Muscle layer of duodenum (tissue), 2 donors: ENCODE measurements around the gene EPHA5.
"Not testable (repeated sequence)": the region's sequence is repeated elsewhere in the genome, so short reads cannot be mapped to it uniquely, and the experiment has no call there.

ENCODE experiments used
- H3K27ac ChIP-seq: one replicate; pipeline ENCODE4 v1.7.0; 2013; ENCODE audit warnings: mild to moderate bottlenecking, low read length
- H3K27me3 ChIP-seq: one replicate; pipeline ENCODE4 v1.7.0; 2013; ENCODE audit warnings: low read depth, mild to moderate bottlenecking, control low read depth, low read length
- H3K36me3 ChIP-seq, 2 donors: one replicate each; pipeline ENCODE4 v1.7.0; 2013; ENCODE audit warnings: low read length in 2 of 2, control low read depth in 1 of 2, mild to moderate bottlenecking in 1 of 2; ENCODE audit not compliant: insufficient read depth in 2 of 2, control insufficient read depth in 1 of 2
- H3K4me1 ChIP-seq, 2 donors: one replicate each; pipeline ENCODE4 v1.7.0; 2013; ENCODE audit warnings: low read length in 2 of 2, mild to moderate bottlenecking in 2 of 2, control low read depth in 1 of 2, moderate library complexity in 1 of 2; ENCODE audit not compliant: insufficient read depth in 2 of 2, control insufficient read depth in 1 of 2
- H3K4me3 ChIP-seq, 2 donors: one replicate each; pipeline ENCODE4 v1.7.0; 2013; ENCODE audit warnings: low read length in 2 of 2, low read depth in 1 of 2, mild to moderate bottlenecking in 1 of 2
- H3K9me3 ChIP-seq, 2 donors: one replicate each; pipeline ENCODE4 v1.7.0; 2013; ENCODE audit warnings: low read length in 2 of 2, control low read depth in 1 of 2, mild to moderate bottlenecking in 1 of 2; ENCODE audit not compliant: control insufficient read depth in 1 of 2
- donor health status: healthy.

Gene EPHA5

GRCh38 chr4:65358914-65359313, 311.4 kb downstream of the EPHA5 start:
- H3K27me3 ChIP-seq = no peaks in the 10 kb centered on the region
- H3K4me1 ChIP-seq = no peaks in the 10 kb centered on the region
- H3K9me3 ChIP-seq = no peaks in the 10 kb centered on the region
- no peak overlapping the region for H3K27ac ChIP-seq
- H3K36me3 ChIP-seq = no peaks in the 10 kb centered on the region
- H3K4me3 ChIP-seq = no peak overlapping the region

- Histone ChIP-seq H3K4me3 (no peak overlapping the region), H3K4me1 (no peaks in the 10 kb centered on the region), H3K27ac (no peak overlapping the region), H3K36me3 (no peaks in the 10 kb centered on the region), H3K9me3 (no peaks in the 10 kb centered on the region), H3K27me3 (no peaks in the 10 kb centered on the region)
These were observed 317.2 kb downstream of the EPHA5 start for GRCh38 chr4:65353098-65353497.

GRCh38 chr4:65344278-65344825, 325.9 kb downstream of the EPHA5 start:
- H3K4me1 ChIP-seq = no peaks in the 10 kb centered on the region
- H3K27me3 ChIP-seq = no peaks in the 10 kb centered on the region
- H3K36me3 ChIP-seq = no peaks in the 10 kb centered on the region
- no peak overlapping the region for H3K4me3 ChIP-seq
- H3K9me3 ChIP-seq = no peaks in the 10 kb centered on the region
- H3K27ac ChIP-seq = no peak overlapping the region

- no peak overlapping the region for H3K4me3 ChIP-seq
- no peaks in the 10 kb centered on the region for H3K27me3 ChIP-seq
- no peak overlapping the region for H3K27ac ChIP-seq
These were observed 326.9 kb downstream of the EPHA5 start for GRCh38 chr4:65343342-65343741.

GRCh38 chr4:65341557-65341956, 328.7 kb downstream of the EPHA5 start:
- Histone ChIP-seq H3K4me1 (no peaks in the 10 kb centered on the region), H3K36me3 (no peaks in the 10 kb centered on the region), H3K4me3 (no peak overlapping the region), H3K9me3 (no peaks in the 10 kb centered on the region), H3K27me3 (no peaks in the 10 kb centered on the region), H3K27ac (no peak overlapping the region)

More at GRCh38 chr4:65343342-65343741, 326.9 kb downstream of the EPHA5 start:
- H3K36me3 ChIP-seq = no peaks in the 10 kb centered on the region
- no peaks in the 10 kb centered on the region for H3K9me3 ChIP-seq
- no peaks in the 10 kb centered on the region for H3K4me1 ChIP-seq

GRCh38 chr4:65340382-65341109, 329.7 kb downstream of the EPHA5 start:
- no peaks in the 10 kb centered on the region for H3K36me3 ChIP-seq
- H3K9me3 ChIP-seq = no peaks in the 10 kb centered on the region
- no peaks in the 10 kb centered on the region for H3K27me3 ChIP-seq
- H3K27ac ChIP-seq = no peak overlapping the region
- H3K4me3 ChIP-seq = no peak overlapping the region
- H3K4me1 ChIP-seq = no peaks in the 10 kb centered on the region

GRCh38 chr4:65337371-65337770, 332.9 kb downstream of the EPHA5 start:
- H3K4me3 ChIP-seq = no peak overlapping the region
- no peaks in the 10 kb centered on the region for H3K27me3 ChIP-seq
- no peaks in the 10 kb centered on the region for H3K36me3 ChIP-seq
- H3K4me1 ChIP-seq = no peaks in the 10 kb centered on the region
- no peaks in the 10 kb centered on the region for H3K9me3 ChIP-seq
- H3K27ac ChIP-seq = no peak overlapping the region

GRCh38 chr4:65336465-65336864, 333.8 kb downstream of the EPHA5 start:
- Histone ChIP-seq H3K27me3 (no peaks in the 10 kb centered on the region), H3K36me3 (no peaks in the 10 kb centered on the region), H3K9me3 (no peaks in the 10 kb centered on the region), H3K4me1 (no peaks in the 10 kb centered on the region), H3K27ac (no peak overlapping the region), H3K4me3 (no peak overlapping the region)

GRCh38 chr4:65316534-65316933, 353.8 kb downstream of the EPHA5 start:
- Histone ChIP-seq H3K27me3 (no peaks in the 10 kb centered on the region), H3K36me3 (no peaks in the 10 kb centered on the region), H3K9me3 (no peaks in the 10 kb centered on the region), H3K4me1 (no peaks in the 10 kb centered on the region), H3K4me3 (no peak overlapping the region), H3K27ac (no peak overlapping the region)

GRCh38 chr4:65311120-65311519, 359.2 kb downstream of the EPHA5 start:
- Histone ChIP-seq H3K27ac (no peak overlapping the region), H3K4me1 (no peaks in the 10 kb centered on the region), H3K9me3 (no peaks in the 10 kb centered on the region), H3K27me3 (no peaks in the 10 kb centered on the region), H3K4me3 (no peak overlapping the region), H3K36me3 (no peaks in the 10 kb centered on the region)

GRCh38 chr4:65310586-65310985, 359.7 kb downstream of the EPHA5 start:
- no peaks in the 10 kb centered on the region for H3K27me3 ChIP-seq
- no peaks in the 10 kb centered on the region for H3K36me3 ChIP-seq
- H3K27ac ChIP-seq = no peak overlapping the region
- H3K4me3 ChIP-seq = no peak overlapping the region
- no peaks in the 10 kb centered on the region for H3K9me3 ChIP-seq
- H3K4me1 ChIP-seq = no peaks in the 10 kb centered on the region

GRCh38 chr4:65308626-65309025, 361.7 kb downstream of the EPHA5 start:
- not testable (repeated sequence) for H3K9me3 ChIP-seq, H3K27ac ChIP-seq, H3K36me3 ChIP-seq, H3K27me3 ChIP-seq, H3K4me3 ChIP-seq, H3K4me1 ChIP-seq
